OCI-LY7 (cell line): ENCODE data around the gene MARK3. TPM values are rescaled to one million over a fixed set of nuclear protein-coding genes. Genes with fewer than 3 reads are reported as not detected.

Experiments used
- BruUV-seq: library from RNA; stranded (reverse); fragments of 400-500 nt; replicated peaks from 2 replicates; lab custom pipeline; 2021; lab: Mats Ljungman, UMichigan
- CTCF ChIA-PET: fragments of 300-600 bp; sonication (Branson Sonifier 250); formaldehyde crosslinking; loops from one replicate; lab custom pipeline; 2022; ENCODE audit warnings: antibody characterized with exemption; ENCODE audit not compliant: unreplicated experiment; lab: Charles Lee
- POLR2A ChIA-PET: fragments of 300-600 bp; sonication (Branson Sonifier 250); formaldehyde crosslinking; loops from one replicate; lab custom pipeline; 2022; ENCODE audit warnings: antibody characterized with exemption; lab: Charles Lee
- DNase-seq: peaks from one replicate; pipeline ENCODE4 v3.0.0-alpha.2; 2015; ENCODE audit warnings: low spot score
- H2AFZ ChIP-seq: fragments of 200-600 bp; sonication (generic), shearing (Covaris generic); 2 replicates; pipeline ENCODE4 v1.6.1; 2014; ENCODE audit warnings: mild to moderate bottlenecking, antibody characterized with exemption, low read length, moderate library complexity
- H3K27ac ChIP-seq: fragments of 200-600 bp; sonication (generic); 2 replicates; pipeline ENCODE4 v1.5.1; 2014; ENCODE audit warnings: mixed run types, low read depth, mild to moderate bottlenecking, moderate library complexity, low read length, inconsistent platforms; ENCODE audit not compliant: poor library complexity, severe bottlenecking
- H3K36me3 ChIP-seq: fragments of 200-600 bp; sonication (generic); 2 replicates; pipeline ENCODE4 v1.6.1; 2014; ENCODE audit warnings: mild to moderate bottlenecking, antibody characterized with exemption, low read length, moderate library complexity, mixed read lengths; ENCODE audit not compliant: insufficient read depth
- H3K4me1 ChIP-seq: fragments of 200-600 bp; sonication (generic); 2 replicates; pipeline ENCODE4 v1.5.1; 2014; ENCODE audit warnings: mild to moderate bottlenecking, low read length; ENCODE audit not compliant: insufficient read depth, poor library complexity, severe bottlenecking
- H3K4me2 ChIP-seq: fragments of 200-600 bp; sonication (generic); 2 replicates; pipeline ENCODE4 v1.6.1; 2014; ENCODE audit warnings: mild to moderate bottlenecking, low read length
- H3K4me3 ChIP-seq: fragments of 200-600 bp; sonication (generic); 2 replicates; pipeline ENCODE4 v1.5.1; 2014; ENCODE audit warnings: mild to moderate bottlenecking, low read depth, low read length; ENCODE audit not compliant: poor library complexity, severe bottlenecking
- H3K79me2 ChIP-seq: fragments of 200-600 bp; sonication (generic); 2 replicates; pipeline ENCODE4 v1.6.1; 2016; ENCODE audit warnings: low read depth, mild to moderate bottlenecking, low read length, moderate library complexity, mixed read lengths; ENCODE audit not compliant: insufficient read depth
- H3K9me2 ChIP-seq: fragments of 200-600 bp; sonication (generic); 2 replicates; pipeline ENCODE4 v1.6.1; 2016; ENCODE audit warnings: mild to moderate bottlenecking, low read length, mixed read lengths; ENCODE audit not compliant: insufficient read depth
- H3K9me3 ChIP-seq: fragments of 200-600 bp; sonication (generic); 2 replicates; pipeline ENCODE4 v1.6.1; 2014; ENCODE audit warnings: mild to moderate bottlenecking, mixed run types, low read length, mixed read lengths
- H4K20me1 ChIP-seq: fragments of 200-600 bp; sonication (generic); 2 replicates; pipeline ENCODE4 v1.6.1; 2014; ENCODE audit warnings: mild to moderate bottlenecking, antibody characterized with exemption, low read length, moderate library complexity, mixed read lengths; ENCODE audit not compliant: insufficient read depth
- CTCF ChIP-seq: fragments of 200-600 bp; sonication (generic); conservative IDR thresholded peaks from 2 replicates; pipeline ENCODE4 v1.5.1; 2014; ENCODE audit warnings: mild to moderate bottlenecking, antibody characterized with exemption, low read length, moderate library complexity, mixed read lengths
- EZH2phosphoT487 ChIP-seq: fragments of 200-600 bp; sonication (generic); IDR thresholded peaks from 2 replicates; pipeline ENCODE4 v1.6.1; 2018; ENCODE audit warnings: low read depth, borderline replicate concordance, mild to moderate bottlenecking, mixed run types, antibody characterized with exemption, low read length, moderate library complexity, mixed read lengths
- intact Hi-C: fragments of 100-400 bp; cut with micrococcal nuclease; formaldehyde crosslinking; loops from one replicate; pipeline ENCODE4 v1.10.0; 2022; ENCODE audit not compliant: unreplicated experiment
- total RNA-seq, 2 experiments: library from RNA; depleted of rRNA in 1 of 2; stranded (reverse); fragments of >200 nt in 1 of 2; shearing (Covaris generic) in 1 of 2; gene quantifications; 2 replicates each; pipeline ENCODE4 v1.2.3, GENCODE V29; 2014 to 2022

MARK3 gene
- total RNA-seq, 2 experiments from 2014 or later, result 70.8 to 83.6 TPM

- BruUV-seq, result no TSS peak
- intact Hi-C loops, result no loop called here
- Histone ChIP-seq H3K27ac (no peak overlapping the region), H4K20me1 (no peaks in the 10 kb centered on the region), H2AFZ (no peak overlapping the region), H3K4me3 (no peak overlapping the region), H3K4me2 (no peak overlapping the region), H3K9me2 (no peaks in the 10 kb centered on the region), H3K79me2 (peaks cover 15% of the 10 kb centered on the region; the same call in 1 of the 2 replicates), H3K9me3 (no peaks in the 10 kb centered on the region), H3K36me3 (peaks cover 14% of the 10 kb centered on the region), H3K4me1 (peaks cover 9% of the 10 kb centered on the region)
- ChIA-PET POLR2A (no interaction called here), CTCF (no interaction called here)
- DNase-seq, result no peak
- TF ChIP-seq CTCF (no peak), EZH2phosphoT487 (no peak)
These were observed 36.3 kb downstream of the MARK3 start for GRCh38 chr14:103421556-103421955.

DNA sequence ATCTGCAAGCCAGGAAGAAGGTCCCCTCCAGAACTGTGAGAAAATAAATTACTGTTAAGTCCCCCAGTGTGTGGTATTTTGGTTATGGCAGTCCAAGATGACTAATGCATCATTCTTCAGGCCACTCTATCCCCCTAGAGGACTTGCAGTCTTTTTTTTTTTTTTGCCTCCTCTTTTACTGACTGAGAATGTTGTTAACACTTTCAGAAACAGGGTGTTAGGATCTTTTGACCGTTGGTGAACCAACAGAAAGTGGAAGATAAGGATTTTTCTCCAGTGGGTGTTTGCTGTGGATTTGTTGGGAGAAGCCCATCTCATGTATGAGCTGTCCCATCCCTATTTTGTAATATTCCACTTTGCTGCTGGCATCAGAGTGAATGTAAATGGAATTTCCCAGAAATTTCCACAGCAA is 37.8 kb downstream of the MARK3 start:
- Histone ChIP-seq H3K4me1 (peaks cover 6% of the 10 kb centered on the region), H3K9me3 (no peaks in the 10 kb centered on the region), H3K9me2 (no peaks in the 10 kb centered on the region), H3K36me3 (peaks cover 3% of the 10 kb centered on the region; the same call in 1 of the 2 replicates), H2AFZ (no peak overlapping the region), H4K20me1 (no peaks in the 10 kb centered on the region), H3K4me2 (no peak overlapping the region), H3K79me2 (peaks cover 15% of the 10 kb centered on the region; the same call in 1 of the 2 replicates), H3K4me3 (no peak overlapping the region), H3K27ac (no peak overlapping the region)
- BruUV-seq, result no TSS peak
- ChIA-PET CTCF (no interaction called here), POLR2A (no interaction called here)
- TF ChIP-seq CTCF (no peak), EZH2phosphoT487 (no peak)
- intact Hi-C loops, result no loop called here
- DNase-seq, result no peak
